Uterus (tissue), 2 donors: ENCODE results near the gene CEP250.

ENCODE experiments used
- POLR2A ChIP-seq, 2 donors: fragments of 450-650 bp; IDR thresholded peaks; one replicate each; pipeline ENCODE4 v1.6.1; 2016; ENCODE audit warnings: antibody characterized with exemption in 2 of 2, mild to moderate bottlenecking in 1 of 2, moderate library complexity in 1 of 2
- TF ChIP-seq, protein P1 (sequence below), 4 experiments: fragments of 200-600 bp in 2 of 4; fragments of 450-650 bp in 2 of 4; sonication (generic) in 2 of 4; IDR thresholded peaks; one replicate each; pipeline ENCODE4 v1.5.1; 2016 to 2019; ENCODE audit warnings: antibody characterized with exemption in 4 of 4, mild to moderate bottlenecking in 2 of 4, moderate library complexity in 1 of 4

DNA sequence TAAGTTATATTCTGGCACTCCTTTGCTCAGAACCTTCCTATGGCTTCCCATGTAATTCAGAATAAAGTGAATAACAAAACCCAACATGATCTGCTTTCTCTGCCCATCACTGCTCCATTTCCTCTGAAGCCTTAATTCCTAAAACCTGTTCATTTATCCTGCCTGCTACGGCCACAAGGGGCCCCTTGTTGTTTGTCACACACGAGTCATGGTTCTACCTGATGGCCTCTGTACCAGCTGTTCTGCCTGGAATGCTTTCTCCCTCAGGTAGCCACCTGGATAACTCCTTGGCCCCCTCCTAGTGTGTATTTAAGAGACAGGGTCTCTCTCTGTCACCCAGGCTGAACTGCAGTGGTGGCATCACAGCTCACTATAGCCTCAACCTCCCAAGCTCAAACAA is 113.2 kb downstream of the CEP250 start:
- TF ChIP-seq, protein P1, sequence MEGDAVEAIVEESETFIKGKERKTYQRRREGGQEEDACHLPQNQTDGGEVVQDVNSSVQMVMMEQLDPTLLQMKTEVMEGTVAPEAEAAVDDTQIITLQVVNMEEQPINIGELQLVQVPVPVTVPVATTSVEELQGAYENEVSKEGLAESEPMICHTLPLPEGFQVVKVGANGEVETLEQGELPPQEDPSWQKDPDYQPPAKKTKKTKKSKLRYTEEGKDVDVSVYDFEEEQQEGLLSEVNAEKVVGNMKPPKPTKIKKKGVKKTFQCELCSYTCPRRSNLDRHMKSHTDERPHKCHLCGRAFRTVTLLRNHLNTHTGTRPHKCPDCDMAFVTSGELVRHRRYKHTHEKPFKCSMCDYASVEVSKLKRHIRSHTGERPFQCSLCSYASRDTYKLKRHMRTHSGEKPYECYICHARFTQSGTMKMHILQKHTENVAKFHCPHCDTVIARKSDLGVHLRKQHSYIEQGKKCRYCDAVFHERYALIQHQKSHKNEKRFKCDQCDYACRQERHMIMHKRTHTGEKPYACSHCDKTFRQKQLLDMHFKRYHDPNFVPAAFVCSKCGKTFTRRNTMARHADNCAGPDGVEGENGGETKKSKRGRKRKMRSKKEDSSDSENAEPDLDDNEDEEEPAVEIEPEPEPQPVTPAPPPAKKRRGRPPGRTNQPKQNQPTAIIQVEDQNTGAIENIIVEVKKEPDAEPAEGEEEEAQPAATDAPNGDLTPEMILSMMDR (IDR thresholded peaks at IDR 0.05), result no peak
- TF ChIP-seq POLR2A (IDR thresholded peaks at IDR 0.05), result no peak
